Activated T-cell treated with anti-CD3 and anti-CD28 coated beads for 48 hours (primary cell): ENCODE data around the gene TBC1D9B.
A peak's percentile ranks its signal among the peaks of the same experiment; 100 is the strongest.

ENCODE experiments used
- DNase-seq: peaks from one replicate; pipeline ENCODE4 v3.0.0-alpha.2; 2020; ENCODE audit warnings: low read depth

Gene TBC1D9B

DNA sequence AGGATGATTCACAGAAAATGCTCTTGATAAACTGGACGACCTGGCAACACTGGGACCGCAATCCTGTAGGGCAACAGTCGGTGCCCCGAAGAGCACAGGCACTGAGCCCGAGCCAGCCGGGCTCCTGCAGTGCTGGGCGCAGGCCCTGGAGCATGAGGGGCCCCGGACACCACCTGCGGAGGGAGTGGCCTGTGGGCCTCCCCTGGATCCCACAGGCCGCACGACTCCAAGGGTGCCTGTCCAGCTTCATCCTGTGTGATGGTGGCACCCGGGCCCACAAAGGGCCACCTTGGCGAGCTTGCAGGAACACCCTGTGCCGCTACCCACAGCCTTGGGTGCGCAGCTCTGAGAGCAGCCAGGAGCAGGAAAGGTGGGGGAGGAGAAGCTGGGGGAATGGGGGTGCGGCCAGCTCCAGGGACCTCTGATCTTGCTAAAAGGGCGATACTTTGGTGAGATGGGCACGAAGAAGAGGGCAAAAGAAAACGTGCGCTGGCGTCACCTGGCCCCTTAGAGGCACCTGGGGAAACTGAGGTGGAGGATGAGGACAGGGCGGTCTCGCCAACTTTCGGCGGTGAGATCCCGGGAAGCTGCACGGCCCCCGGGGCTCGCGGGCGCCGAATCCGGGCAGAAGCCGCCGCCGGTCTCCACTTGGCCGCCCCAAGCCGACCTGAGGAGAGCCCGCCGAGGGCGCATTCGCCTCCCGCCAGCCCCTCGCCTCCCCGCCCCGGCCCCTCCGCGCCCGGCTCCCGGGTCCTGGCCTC is 722 bp downstream of the TBC1D9B start:
- peak; percentile 19 for DNase-seq

DNA sequence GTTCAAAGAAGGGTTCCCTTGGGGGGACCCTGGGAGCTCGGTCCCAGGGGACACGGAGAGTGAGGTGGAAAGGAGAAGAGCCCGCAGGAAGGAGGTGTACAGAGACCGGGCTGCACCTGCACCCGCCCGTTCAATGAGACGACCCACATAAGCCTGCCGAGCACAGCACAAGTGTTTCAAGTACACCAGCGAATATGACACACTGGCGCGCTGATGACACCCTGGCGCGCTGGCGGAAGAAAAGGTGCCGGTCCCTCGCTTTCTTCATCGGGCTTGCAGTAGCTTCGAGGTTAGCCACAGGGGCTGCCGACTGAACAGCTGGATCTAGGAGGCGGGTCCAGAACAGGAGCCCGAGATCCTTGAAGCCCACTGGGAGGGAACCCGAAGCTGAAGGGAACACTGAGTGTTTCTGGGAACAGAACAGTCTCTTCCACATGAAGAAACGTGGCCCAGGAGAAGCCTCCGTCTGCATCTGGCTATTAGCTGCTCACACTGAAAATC is 1.4 kb downstream of the TBC1D9B start:
- no peak for DNase-seq

DNA sequence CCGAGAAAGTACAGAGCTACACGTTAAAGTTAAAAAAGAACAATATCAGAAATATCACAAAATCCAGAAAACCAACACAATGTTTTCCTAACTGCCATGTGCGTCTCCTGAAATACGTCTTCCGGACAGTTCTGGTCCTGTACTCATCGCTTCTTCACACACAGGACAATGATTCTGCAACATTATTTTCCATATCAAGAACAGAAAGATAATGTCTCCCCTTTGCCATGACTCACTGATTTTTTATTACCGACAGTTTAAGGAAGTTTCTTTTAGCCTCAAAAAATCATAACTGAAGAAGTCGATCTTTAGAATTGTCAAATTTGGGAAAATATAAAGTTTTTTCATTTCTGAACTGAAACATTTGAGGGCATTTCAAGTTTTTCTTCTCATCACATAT is 2.5 kb downstream of the TBC1D9B start:
- DNase-seq, result no peak

DNA sequence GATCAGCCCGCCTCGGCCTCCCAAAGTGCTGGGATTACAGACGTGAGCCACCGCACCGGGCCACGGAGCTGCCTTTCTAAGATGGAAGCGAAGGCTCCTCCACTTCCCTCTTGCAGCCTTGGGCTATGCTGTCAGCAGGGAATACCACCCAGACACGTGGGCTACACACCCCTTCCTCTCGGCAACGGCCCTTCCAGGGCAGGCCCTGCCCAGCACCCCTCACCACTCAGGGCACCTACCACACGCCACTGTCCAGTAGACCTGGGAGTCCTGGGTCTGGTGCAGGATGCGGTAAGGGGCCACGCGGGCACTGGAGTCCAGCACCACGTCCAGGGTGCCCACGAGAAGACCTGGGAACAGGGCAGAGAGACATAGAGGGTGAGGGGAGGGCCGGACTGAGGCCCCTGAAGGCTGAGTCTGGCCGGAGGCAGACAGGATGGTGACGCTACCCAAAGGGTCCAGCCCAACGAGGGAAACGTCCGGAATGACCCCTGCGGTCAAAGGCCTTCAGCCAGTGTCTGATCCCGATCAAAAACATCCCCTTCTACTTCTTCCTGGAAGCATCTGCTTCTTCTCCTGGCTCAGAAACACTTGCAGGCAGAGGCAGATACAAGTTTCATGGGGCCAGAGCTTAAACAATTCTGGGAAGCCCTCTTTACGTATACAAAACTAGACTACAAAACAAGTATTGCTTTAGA is 3.1 kb downstream of the TBC1D9B start:
- DNase-seq, result no peak

DNA sequence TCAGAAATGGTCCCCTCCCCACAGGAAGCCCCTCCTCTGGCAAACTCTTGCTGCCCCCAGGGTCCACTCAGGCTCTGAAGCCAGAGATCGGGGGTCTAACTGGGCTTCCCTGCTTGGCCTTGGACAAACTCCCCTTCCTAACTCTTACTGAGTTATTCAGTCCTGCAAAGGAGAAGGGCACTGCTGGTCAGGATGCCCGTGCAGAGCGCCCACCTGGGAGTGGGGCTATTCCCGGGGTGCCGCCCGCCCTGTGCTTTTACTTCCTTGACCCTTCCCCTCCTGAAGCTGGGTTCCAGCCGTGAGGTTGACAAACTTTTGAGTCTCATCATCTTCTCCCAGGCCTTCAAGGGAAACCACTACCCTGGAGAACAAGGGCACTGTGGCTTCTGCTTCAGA is 4.9 kb downstream of the TBC1D9B start:
- no peak for DNase-seq

DNA sequence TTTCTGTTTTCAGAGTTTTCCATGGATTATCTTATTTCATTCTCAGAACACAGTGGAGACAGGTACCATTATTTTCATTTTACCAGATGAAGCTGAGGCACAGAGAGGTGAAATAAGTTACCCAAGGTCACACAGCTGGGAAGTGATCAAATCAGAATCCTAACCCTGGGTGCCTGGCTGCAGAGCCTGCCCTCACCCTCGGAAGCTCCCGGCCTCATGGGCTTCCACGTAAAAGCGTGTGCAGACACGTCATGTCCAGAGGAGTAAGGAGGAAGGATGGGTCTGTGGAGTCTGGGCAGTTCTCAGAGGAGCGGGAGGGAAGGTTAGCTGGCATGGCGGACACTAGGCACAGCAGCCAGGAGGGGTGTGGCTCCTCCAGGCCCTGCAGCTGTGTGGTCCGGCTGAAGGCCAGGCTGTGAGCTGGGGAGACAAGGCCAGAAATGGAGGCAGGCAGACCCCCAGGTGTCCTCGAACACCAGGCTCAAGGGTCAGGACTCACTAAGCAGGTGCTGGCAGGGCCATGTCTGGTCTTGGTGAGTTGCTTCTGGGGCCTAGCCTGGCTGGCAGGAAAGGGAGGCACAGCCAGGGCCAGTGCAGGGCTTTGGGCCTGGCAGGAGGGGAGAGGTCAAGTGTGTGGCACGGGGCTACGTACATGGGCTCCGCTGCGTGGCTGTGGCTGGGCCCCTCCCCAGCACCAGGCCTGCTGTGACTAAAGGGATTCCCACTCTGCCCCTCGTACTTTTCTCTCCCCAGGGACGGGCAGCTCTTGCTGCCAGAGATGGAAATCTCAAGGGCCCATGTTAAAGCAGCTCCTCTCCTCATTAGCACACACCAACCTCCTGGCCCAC is 5.6 kb downstream of the TBC1D9B start:
- no peak for DNase-seq

DNA sequence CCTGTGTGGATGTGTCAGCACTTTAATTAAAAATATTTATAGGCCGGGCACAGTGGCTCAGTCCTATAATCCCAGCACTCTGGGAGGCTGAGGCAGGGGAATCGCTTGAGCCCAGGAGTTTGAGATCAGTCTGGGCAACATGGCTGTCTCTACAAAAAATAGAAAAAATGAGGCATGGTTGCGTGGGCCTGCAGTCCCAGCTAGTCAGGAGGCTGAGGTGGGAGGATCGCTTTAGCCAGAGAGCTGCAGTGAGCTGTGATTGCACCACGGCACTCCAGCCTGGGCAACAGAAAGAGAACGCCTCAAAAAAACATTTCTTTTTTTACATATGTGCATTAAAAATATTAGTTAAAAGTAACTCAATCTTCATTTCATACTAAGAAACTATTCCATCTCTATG is 6.2 kb downstream of the TBC1D9B start:
- DNase-seq, result no peak

DNA sequence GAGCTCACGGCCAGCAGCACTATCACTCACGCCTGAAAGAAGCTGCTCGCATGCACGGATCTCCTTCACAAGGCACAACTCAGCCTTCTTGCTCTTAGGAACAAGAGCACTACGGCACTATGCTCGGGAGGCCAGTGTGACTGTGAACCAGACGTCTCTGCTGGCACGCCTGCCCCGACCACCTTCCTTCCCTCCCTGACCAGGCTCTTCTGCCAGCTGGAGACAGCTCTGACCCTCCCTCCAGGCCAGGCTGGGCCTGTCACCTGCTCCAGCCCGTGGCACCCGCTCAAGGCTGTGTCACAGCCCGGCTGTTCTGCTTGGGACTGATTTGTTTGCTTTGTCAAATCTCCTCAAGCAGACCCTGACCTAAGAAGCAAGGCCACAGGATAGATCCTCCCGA is 7.0 kb downstream of the TBC1D9B start:
- no peak for DNase-seq

DNA sequence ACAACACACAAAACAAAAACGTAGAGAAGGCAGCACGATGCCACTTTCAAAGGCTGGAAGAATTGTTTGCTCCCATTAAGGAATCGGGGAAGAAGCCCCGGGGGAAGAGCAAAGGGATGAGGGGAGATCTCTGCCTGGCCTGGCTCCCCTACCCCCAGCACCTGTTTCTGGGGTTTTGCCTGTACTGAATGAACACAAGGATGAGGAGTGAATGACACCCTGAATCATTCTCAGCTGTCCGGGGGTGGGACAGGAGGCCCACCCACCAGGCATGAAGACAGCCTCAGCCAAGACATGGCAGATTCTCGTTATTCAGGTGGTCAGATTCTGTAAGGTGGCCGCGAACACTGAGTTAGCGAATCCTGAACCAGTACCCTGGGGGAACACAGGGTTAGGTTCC is 7.5 kb downstream of the TBC1D9B start:
- no peak for DNase-seq

DNA sequence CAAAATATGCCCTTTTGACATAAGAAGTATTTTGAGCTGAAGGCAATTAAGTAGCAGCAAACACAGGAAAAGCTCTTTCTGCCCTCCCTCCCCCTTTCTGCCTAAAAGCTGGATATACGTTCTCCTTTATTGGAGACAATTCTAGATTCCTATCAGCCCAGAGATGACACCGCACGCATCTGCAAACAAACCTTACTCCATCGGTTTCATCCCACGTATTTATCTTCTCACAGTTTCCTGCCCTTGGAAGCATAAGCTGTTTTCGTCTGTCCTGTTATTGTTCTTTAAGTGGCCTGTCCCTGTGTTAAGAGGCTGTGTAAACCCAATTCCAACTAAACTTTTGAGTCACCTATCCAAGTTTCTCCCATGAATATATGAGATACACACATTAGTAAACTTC is 11.8 kb downstream of the TBC1D9B start:
- DNase-seq, result no peak

DNA sequence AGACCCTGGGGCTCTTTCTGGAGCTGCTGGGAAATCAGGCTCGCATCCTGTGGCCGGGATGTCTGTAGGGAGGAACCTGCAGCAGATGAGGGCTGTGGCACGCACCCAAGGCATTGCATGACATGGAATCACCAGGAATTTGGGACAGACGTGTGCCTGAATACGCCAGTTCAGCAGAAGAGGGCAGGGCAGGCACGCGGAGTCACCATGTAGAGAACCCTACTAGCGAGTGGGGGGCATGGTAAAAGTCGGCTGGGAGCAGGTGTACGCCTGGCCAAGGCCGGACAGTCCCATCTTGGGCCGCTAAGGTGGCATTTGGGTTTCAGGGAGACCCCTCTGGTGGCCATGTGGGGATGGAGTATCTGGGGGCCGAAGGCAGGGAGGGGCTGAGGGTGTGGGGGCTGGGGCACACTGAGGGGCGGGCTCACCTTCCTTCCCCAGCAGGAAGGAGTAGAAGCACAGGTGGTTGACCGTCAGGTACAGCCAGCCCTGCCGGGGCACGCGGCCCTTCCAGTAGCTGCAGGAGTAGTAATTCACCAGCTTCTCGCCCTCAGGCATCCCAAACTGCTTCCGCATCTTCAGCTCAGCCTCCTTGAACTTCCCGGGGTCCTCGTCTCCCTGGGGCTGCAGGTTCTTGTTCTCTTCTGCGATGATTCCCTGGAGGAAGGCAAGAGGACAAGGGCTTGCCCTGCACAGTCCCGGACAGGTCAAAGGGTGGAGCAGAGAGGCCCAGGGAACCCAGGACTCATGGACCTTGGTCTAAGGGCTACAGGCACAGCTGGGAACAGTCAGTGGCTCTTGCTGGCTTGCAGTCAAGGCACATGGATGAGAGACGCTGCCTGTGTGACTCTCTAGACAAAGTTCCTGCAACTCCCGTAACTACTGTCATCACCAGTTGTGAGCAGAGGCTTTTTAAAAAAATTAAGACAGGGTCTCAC is 13.5 kb downstream of the TBC1D9B start:
- no peak for DNase-seq

DNA sequence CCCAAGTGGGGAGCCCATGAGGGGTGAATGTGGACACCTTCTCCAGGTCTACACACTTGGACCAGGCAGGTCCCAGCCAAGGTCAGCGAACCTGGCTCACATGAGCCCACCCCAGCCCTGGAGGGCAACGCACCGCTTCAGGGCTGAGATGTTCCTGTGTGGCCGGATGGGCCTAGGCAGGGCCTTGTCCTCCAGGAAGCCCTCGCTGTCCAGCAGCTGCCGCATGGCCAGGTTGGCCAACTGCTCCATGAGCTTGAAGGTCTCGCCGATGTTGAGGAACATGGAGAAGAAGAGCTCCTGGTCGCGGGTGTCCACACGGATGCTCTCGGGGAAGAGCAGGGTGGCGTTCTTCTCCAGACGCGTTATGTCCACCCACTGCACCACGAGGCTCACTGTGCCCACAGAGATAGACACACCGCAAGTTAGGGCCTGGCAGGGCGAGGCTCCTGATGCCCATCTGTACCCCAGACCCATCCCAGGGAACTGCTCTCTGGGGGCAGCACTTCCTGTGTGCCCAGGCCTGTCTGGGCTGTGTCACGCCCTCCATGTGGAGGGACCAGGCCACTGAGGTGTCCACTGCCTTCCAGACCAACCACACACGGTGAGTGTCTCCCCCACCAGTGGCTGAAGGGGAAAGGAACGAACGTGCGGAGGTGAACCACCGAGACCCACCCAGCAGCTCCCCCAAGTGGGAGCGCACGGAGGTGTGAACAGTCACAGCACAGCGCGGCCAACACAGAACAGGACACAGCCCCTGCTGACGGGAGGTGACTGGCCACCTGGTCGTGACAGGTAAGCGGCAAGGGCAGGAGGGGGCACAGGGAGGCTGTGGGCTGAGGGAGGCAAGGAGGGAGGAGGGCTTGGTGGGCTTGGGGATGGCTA is 14.4 kb downstream of the TBC1D9B start:
- no peak for DNase-seq

DNA sequence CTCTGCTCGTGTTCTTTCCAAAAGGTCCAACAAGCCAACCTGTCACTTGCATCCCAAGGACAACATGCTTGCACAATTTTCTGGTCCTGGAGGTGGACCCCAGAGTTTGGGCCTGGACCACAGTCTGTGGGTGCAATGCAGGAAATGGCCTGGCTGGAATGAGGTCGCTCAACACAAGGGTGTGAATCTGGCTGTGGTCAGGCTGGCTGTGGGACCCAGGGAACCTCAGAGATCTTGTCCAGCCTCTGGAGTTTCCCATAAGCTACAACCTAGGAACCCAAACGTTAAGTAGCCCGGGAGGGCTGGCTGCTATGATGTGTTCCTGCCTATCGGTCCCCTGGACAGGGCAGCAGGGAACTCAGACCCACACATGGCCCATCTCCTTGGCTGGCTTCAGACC is 15.4 kb downstream of the TBC1D9B start:
- DNase-seq, result no peak

DNA sequence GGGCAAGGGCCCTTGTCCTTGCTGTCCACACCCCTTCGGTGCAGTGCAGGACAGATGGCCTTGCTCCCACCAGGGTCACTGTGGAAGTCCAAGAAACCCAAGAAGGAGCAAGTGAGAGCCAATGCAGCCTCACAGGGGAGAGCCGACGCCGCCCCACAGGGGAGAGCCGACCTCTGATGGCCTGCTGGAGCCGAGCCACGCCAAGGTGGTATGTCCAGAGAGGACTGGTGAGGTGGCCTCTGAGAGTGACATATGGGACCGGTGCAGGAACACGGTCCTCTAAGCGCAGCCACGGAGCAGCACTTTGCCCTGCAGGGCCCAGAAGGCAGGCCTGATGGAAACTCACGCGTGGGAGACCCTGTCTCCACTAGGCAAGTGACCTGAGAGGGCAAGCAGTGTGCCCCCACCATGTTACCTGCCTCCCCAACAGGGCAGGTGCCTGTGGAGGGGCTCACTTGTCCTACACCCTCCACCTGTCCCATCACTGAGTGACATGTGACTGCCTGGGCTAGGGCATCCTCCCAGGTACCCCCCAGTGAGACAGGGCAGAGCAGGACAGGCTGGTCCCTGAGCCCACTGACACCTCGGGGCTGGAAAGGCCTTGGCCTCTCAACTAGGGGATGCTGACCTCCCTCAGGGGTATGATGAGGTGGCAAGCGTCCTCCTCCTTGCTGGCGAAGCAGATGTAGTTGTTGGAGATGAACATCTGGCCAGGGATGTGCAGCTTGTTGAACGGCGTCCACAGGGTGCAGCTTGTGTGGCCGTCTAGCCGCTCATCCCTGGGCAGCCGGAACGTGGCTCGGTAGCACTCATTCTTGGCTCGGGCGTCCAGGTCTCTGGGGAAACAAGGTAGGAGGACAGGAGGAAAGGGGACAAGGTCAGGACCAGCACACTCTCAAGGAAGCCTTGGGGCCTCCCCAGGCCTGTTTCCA is 16.7 kb downstream of the TBC1D9B start:
- no peak for DNase-seq

DNA sequence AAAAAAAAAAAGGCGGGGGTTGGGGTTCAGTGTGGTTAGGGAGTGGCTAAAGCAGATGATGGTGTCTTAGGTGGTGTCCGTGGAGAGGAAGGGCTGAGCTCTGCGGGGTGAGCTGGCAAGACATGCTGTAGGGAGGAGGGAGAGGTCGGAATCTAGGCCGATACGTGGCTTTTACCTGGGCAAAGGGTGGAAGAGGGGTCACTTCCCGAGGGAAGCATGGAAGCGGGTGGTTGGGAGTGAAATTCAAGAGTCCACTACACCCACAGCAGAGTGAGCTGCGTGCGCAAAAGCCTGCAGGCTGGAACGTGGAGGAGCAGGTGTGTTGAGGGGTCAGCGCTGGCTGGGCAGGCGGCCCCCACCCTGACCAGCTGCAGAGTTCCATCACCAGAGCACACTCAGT is 17.8 kb downstream of the TBC1D9B start:
- no peak for DNase-seq

DNA sequence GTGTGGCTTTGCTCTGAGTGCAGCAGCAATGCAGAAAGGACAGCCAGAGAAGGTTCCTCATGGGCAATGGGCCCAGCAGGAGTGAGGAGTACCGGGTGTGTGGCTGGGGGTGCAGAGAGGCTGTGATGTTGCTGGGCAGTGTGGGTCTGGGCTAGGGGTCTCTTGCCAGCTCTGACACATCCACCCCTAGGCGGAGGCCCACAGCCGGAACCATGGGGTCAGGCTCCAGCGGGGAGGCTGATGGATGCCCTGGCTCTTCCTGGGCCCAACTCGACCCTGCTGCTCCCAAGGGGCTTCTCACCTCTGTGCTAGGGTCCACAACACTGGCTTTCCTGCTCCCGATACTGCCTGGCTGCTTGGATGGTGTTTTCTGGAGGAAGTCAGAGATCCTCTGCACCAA is 19.9 kb downstream of the TBC1D9B start:
- DNase-seq, result no peak

DNA sequence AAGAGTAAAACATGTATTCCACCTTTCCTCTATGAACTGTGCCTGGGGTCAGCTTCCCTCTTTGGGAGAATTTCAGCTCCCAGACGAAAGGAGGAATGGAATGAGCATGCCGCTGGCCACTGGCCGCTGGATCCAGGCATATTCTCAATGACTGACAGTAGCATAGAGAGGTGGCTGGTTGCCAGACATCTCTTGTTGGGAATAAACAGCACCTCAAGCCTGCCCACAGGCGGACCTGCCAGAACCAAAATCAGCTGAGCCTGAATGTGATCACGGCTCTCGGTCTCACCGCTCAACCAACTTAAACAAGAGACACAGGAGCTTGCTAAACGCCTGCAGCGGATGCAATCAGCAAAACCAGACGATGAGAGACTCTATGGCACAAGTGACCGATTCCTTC is 20.6 kb downstream of the TBC1D9B start:
- DNase-seq, result no peak

DNA sequence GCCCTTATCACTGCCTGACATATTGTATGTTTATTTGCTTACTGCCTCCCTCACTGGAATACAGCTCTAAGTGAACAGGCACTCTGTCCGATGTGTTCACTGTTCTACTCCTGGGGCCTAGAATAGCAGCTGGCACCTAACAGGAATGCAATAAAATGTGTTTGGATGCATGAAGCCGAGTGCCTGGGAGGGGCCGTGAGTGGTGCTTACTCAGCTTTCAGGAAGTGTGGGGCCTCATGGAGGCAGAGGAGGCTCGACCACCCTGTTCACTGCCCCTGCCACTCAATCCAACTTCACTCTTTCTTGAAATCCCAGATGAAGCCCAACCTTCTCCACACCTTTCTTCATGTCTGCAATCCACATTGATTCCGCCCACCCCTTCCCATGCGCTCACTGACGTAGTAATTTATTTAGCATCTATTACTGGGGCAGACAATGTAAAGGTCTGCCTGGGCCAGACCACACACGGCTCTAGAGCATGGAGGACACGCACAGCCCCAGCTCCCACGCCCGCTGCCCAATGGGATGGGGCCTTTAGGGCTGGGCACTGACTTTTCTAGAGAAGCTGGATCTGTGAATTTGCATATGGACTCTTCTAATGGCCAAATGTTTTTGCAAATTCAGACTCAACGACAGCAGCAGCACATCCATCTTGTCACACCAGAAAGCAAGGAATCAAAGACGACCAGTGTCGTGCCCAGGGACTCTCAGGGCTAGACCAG is 21.3 kb downstream of the TBC1D9B start:
- DNase-seq, result no peak
